HuH-7.5 (cell line): ENCODE measurements around the gene DCANP1.

Source experiments
- DNase-seq: peaks from one replicate; pipeline ENCODE4 v3.0.0; 2011; ENCODE audit warnings: low spot score

The DCANP1 gene

DNA sequence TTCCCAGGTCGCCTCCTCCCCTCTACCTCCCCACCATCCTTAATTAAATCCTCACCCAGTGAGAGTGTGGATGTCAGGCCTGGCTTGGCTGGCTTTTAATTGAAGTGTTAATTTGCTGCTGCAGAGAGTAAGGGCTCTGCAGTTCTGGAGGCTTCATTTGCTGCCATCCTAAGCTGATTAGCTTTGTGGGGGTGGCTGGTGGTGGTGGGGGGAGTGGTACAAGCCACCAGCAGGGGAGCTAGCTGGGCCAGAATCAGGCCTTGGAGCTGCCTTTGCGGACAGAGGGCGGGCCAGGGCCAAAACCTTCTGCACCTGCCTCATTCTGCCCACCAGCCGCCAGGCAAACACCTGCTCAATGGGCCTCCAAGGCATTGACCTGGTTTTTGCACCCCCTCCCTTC is 31.8 kb upstream of the DCANP1 start:
- no peak for DNase-seq

- no peak for DNase-seq
Measured at GRCh38 chr5:135477613-135478066, 30.5 kb upstream of the DCANP1 start.

DNA sequence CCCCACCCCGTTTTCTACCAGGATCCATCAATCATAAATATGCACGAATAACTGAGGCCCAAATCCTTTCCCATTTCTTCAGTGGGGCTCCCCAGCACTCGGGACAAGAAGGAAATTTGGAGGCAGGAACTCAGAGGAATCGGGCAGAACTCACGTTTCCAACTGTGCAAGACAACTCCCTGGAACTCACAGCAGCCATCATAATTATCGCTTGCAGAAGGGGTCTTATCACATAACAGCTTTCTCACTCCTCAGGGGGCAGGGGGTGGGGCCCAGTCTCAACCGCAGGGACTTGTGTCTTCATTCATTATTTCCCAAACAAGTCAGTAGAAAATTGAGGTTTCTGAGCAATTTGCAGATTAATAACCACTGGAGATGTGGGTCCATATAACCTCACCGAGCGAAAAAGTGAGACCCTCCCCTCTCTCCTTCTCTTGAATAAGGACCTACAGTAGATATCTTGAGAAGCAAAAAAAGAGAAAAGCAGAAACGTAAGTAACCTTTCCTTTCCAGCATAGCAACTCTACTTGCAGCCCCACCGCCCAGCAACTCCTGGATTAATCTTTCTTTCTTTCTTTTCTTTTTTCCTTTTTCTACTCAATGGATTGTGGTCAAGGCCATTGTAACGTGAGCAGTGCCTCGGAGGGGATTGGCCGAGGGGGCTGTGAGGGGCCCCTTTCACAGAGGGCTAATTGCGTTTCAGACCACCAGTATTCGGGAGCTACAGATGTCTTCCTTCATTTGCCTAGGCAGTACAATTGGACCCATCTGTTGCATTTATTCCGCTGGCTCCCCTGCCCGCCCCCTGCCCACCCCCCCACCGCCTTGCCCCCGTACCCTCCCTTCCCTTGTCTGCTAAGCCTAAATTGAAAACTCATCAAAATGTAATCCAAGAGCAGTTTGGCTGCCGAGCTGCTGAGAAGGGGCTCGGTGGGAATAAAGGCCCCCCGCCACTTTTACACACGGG is 29.8 kb upstream of the DCANP1 start:
- DNase-seq = no peak

DNA sequence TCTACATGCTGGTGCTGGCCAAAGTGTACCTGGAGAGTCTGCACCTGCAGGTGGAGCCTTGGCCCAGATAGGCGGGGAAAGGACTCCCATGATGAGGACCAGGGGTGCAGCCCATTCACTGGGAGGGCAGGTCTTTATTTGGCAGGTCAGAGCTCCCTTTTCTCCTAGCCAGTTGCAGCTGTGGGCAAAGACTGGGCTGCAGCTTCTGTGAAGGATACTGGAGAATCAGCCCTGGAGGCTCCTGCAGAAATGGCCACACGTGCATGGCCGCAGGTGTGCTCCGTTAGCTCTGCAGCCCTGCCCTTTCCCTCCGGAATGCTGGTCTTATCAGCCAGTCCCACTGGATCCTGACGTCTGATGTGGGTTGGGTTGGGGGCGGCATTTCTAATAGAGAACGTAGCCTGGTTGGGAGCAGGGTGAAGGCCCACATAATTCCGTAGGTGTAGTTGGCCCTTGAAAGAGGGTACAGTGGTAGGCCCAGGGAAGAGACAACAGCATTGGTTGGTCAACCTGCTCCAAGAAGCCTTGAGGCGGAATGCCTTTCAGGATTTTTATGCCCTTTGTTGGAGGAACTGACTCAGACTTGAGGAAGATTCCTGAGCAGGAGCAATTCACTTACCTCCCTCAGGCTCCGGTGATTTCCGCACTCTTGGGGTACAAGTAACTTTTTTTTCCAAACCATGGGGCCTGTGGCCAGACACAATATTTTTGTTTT is 27.0 kb upstream of the DCANP1 start:
- DNase-seq = no peak

- DNase-seq = no peak
Measured at GRCh38 chr5:135472141-135472540, 25.0 kb upstream of the DCANP1 start.

- no peak for DNase-seq
Measured at GRCh38 chr5:135471726-135472125, 24.6 kb upstream of the DCANP1 start.

DNA sequence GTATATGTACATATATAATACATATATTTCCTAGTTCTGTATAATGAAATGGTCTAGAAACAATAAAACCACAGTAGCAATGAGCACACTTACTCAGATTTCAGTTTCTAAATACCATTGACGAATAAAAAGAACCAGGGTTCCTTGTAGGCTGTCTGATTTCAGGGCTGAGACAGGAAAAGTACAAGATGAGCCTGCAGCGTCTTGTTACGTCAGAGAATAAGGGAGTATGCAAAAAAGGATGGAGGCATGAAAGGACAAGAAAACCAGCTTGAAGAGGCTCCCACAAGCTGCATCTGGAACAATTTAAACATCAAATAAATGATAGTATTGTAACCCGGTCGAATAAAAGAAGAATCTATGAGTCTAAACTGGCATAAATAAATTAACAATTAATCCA is 22.8 kb upstream of the DCANP1 start:
- no peak for DNase-seq

DNA sequence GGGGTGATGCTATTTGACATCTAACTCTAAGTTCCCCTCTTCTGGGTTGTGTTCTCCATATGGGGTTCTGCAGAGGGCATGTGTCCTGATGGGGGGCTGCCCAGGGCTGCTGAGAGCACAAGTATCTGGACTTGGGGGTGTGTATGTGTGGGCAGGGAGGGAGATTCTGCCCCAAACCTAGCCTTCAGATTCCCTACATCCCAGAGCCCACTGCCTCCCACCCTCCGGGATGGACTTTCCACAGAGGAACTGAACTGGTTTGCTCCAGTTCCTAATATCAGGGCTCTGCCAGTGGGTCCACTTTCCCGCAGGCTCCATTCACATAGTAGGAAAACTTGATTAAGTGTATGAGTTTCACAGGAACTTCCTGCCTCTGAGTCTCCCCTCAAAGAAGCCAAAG is 21.4 kb upstream of the DCANP1 start:
- no peak for DNase-seq

GRCh38 chr5:135467871-135468485 is 20.8 kb upstream of the DCANP1 start:
- DNase-seq = no peak

DNA sequence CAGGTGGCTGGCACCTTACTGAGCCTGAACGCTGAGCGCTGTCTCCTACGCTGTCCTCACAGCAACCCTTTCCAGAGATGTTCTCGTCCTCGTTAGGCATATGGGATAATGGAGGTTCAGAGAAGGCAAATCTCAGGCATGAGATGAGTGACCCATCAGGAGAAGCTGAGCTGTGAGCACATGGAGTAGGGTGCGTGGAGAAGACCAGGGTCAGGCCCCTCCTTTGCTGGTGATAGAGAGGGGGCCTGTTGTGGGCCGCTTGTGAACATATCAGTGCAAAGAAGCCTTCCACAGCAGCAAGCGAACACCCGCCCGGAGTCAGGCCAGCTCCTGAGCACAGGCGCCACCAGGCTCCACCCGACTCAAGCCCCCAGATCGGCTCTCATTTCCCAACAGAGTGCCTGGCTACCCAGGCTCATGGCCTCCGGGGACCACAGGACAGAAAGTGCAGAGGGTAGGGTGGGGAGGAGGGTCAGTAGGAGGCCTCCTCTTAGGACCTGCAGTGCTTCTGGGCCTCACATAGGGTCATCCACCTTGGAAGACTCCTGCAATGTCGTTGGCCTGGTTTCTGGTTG is 20.0 kb upstream of the DCANP1 start:
- no peak for DNase-seq

- peak; percentile 76 for DNase-seq
Measured at GRCh38 chr5:135466178-135467050, 19.3 kb upstream of the DCANP1 start.

- DNase-seq = no peak
Measured at GRCh38 chr5:135465391-135466122, 18.4 kb upstream of the DCANP1 start.

- DNase-seq = peak; percentile 72
Measured at GRCh38 chr5:135462304-135462703, 15.2 kb upstream of the DCANP1 start.

DNA sequence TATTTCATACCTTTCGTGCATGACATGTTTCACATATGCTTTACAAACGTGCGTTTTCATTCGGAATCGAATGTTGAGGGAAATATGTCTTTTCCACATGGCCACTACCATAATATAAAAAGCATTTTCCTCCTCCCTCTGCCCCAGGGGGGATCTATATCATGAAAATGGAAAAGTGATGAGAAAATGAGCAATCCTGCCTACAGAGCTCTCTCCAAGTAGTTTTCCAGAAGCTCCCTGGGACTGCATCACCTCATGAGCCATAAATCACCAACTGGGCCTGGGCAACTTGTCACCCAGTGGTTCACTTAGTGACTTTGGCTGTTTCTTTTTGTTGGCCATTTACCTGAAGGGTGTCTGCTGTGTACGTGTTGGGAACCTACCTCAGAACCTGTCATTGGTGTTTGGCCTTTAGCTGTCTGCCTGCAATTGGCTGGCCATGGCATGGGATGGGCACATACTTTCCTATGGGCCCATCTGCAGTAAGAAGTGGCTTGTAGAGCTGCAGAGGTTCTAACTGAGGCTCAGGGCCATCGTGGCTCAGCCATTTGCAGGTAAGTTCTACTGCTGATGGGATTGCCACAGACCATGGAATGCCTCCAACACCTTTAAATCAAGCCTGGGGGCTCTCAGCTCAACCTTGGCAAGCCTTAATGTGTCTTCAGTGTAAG is 14.5 kb upstream of the DCANP1 start:
- no peak for DNase-seq

DNA sequence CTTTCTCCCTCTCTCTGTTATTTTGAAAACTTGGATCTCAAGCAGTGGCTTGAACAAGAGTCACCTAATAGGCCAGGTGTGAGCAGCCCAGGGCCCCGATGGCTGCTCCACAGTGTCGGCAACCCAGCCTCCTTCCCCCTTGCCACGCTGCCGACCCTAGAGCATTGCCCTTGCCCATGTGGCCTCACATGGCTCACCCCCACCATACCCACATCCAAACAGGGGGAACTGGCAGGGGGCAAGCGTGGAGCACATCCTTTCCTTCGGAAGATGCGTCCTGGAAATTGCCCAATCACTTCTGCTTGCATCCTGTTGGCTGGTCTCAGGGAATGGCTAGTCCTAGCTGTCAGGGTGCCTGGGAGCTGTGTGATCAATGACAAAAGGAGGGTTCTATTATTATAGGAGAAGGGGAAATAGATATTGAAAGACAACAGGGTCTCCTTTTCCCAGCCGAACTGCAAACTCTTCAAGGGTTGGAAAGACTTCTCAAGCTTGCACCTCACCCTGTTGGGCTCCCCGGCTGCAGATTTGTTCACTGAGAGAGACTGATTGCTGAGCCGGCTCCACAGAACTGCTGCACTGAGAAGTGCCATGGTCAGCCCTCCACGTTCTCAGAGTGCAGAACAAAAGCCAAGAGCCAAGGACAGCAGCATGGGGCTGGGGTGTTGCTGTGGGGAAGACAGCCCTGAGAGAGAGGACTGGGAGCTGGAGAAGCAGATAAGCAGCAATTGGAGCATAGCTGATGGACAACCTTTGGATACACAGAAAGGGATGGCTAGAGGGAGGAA is 13.3 kb upstream of the DCANP1 start:
- DNase-seq = no peak

DNA sequence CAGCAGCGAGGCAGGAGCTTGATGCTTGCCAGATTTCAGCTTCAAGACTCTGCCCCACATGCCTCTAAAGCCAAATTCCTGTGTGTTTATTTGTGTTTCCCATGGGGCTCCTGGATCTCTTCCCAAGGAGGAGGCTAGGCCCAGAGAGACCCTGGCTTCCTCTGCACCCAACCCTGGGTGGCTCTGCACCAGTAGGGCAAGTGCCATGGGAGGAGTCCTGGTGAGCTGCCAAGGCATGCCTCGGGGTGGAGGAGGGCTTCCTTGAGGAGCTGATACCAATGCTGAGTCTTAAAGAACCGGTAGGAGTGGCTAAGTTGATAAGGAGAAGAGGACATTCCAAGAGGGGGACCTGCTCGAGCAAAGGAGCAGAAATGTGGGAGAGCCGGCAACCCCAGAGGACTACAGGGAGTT is 11.8 kb upstream of the DCANP1 start:
- DNase-seq = no peak

DNA sequence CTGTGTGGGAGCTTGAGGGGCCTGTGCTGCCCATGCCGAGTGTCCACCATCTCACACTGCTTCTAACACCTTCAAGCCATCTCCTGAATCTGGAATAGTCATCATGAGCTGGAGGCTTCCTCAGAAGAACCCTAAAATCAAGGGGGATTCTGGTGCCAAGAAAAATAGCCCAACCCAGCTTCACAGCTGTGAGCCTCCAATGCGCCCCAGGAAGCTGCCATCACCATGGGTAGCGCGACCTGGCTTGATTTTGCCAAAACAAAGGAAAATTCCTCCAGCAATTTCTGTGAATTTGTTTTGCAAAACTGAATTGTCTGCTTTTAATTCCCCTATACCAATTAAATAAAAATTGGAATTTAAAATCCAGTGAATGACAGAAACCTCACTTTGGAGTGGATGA is 11.2 kb upstream of the DCANP1 start:
- no peak for DNase-seq

DNA sequence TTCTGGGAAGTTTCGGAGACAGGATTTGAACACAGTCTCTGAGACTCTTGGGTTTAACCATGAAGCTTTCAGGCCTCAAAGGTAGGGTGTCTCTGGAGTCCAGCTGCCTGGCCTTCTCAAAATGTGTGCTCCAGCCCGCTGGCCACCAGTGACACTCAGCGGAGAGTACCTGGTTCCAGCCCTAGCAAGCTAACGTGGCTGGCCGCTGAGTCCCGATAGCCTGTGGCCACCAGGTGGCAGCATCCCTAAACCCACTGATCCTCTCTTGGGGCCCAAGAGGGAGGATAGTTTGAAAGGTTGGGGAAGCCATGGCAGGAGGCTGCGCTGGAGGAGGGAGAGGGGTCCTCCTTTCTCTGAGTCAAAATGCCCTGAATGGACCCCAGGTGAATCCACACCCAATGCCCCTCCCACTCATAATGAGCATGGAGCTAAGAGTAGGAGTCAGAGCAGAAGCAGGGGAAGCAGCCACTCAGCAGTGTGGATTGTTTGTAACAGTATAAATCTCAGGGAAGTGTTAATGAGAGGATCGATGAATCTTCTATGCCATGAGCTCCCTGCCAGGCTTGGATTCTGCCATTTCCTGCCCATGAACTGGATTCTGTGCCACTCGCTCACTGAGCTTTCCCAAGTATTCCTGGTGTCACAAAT is 10.4 kb upstream of the DCANP1 start:
- peak; percentile 67 for DNase-seq
